HCT116 (cell line): ENCODE results near the gene DRAXIN.

Experiments used
- CTCF ChIP-seq, 3 experiments: fragments of 200-600 bp in 1 of 3; sonication (generic) in 1 of 3; IDR thresholded peaks in 2 of 3; conservative IDR thresholded peaks in 1 of 3; 2 replicates each; pipeline ENCODE4 v1.5.1; 2012 to 2017; ENCODE audit warnings: low read depth in 2 of 3, low read length in 2 of 3, antibody characterized with exemption in 1 of 3, borderline replicate concordance in 1 of 3, control low read depth in 1 of 3, mild to moderate bottlenecking in 1 of 3, mixed read lengths in 1 of 3, mixed run types in 1 of 3, moderate library complexity in 1 of 3; ENCODE audit not compliant: insufficient read depth in 1 of 3
- EZH2 ChIP-seq: fragments of 200-600 bp; sonication (generic); IDR thresholded peaks from 2 replicates; pipeline ENCODE4 v1.6.1; 2017; ENCODE audit warnings: antibody characterized with exemption, mixed run types
- FOSL1 ChIP-seq: IDR thresholded peaks from 2 replicates; pipeline ENCODE4 v1.6.1; 2012; ENCODE audit warnings: low read depth
- JUND ChIP-seq: IDR thresholded peaks from 2 replicates; pipeline ENCODE4 v1.6.1; 2012
- POLR2AphosphoS5 ChIP-seq: IDR thresholded peaks from 2 replicates; pipeline ENCODE4 v1.6.1; 2011; ENCODE audit warnings: mild to moderate bottlenecking, low read depth, low read length, moderate library complexity
- RAD21 ChIP-seq: IDR thresholded peaks from 2 replicates; pipeline ENCODE4 v1.6.1; 2012; ENCODE audit warnings: low read depth, mild to moderate bottlenecking
- SRF ChIP-seq: IDR thresholded peaks from 2 replicates; pipeline ENCODE4 v1.6.1; 2012; ENCODE audit warnings: low read depth

- no peak for TF ChIP-seq JUND
- TF ChIP-seq RAD21 = no peak
- no peak for TF ChIP-seq POLR2AphosphoS5
- no peak for TF ChIP-seq CTCF (IDR thresholded peaks at IDR 0.05 in 2 of 3, conservative IDR thresholded peaks at IDR 0.05 in 1 of 3; ENCODE audit: borderline replicate concordance in 1 of 3, insufficient read depth in 1 of 3, low read depth in 2 of 3, low read length in 2 of 3)
- TF ChIP-seq FOSL1 = no peak
- TF ChIP-seq SRF = no peak
- no peak for TF ChIP-seq EZH2
Measured at GRCh38 chr1:11741482-11741881, 50.0 kb downstream of the DRAXIN start.
